Bone marrow (tissue), 2 donors: ENCODE results near the gene CHD5.
A peak's percentile ranks its signal among the peaks of the same experiment; 100 is the strongest.

Experiments
- DNase-seq, 2 donors: peaks; one replicate each; lab custom pipeline; 2025; lab: John Stamatoyannopoulos, UW

Gene CHD5

DNA sequence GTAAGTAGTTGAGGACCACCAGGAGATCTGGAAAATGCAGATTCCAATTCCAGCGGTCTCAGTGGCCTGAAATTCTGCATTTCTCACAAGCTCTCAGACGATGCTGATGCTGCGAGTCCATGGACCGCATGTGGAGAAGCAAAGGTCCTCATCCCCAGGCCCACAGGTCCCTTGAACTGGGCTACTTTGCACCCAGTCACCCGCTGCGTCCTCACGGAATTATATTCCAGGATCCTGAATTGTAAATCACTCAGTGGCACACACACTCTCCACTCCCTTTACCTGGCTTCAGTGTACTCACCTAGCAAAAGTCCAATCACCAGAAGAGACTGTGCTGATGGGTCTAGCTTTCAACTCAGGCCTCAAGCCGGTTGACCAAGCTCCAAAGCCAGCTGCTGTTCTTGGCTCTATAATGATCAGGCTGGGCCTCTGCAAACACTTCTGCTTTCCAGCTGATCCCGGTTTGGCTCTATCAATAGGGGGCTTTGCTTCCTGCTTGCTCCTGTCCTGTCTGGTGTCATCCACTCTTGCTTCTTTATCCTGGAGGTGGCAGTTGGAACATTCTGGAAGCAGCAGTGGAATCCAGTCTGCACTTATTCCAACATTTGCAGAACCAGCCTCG is 20.2 kb upstream of the CHD5 start:
- DNase-seq: no peak

DNA sequence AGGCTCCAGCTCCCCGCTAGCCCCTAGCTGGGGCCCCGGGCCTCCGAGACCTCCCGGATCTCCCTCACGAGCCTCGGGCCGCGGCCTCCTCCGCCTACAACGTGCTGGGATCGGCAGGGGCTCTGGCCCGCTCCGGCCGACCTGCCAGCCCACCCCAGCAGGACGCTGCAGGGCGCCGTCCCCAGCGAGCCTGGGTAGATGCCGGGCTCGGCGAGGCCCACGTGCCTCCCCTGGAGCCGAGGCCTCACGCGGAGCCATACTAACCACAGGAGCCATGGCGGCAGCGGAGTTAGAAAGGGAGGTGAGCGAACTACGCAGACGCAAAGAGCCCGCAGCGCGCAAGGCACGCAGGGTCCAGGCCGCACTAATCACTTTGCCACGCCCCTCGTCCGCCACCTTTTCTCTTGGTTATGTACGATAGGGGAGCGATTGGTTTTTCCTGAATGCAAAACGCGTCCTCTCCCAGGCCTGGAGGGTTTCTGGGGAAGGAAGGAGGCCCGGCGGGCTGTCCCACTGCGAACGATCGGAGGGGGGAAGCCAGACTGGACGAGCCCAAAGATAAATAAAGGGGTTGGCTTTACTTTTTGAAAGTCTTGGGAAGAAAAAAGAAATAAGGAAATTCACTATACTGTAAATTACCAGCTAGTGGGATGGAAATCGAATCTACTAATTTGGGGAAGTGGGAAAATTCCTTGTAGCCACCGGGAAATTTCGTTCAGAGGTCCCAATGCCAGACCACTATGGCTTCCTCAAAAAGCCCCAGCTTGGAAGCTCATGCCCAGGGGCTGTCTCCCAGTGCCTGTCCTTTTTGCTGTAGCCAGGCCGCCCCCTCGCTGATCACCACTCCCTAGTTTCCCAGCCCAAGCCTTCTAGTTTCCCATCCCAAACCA is 19.4 kb upstream of the CHD5 start, which contains the start of gene RPL22:
TSS of gene RPL22 (minus strand) at position 298 of the 890 bp plus-strand sequence. CDS start at position 276, 22 bp downstream.
- DNase-seq: peak; percentile 86 to 99

DNA sequence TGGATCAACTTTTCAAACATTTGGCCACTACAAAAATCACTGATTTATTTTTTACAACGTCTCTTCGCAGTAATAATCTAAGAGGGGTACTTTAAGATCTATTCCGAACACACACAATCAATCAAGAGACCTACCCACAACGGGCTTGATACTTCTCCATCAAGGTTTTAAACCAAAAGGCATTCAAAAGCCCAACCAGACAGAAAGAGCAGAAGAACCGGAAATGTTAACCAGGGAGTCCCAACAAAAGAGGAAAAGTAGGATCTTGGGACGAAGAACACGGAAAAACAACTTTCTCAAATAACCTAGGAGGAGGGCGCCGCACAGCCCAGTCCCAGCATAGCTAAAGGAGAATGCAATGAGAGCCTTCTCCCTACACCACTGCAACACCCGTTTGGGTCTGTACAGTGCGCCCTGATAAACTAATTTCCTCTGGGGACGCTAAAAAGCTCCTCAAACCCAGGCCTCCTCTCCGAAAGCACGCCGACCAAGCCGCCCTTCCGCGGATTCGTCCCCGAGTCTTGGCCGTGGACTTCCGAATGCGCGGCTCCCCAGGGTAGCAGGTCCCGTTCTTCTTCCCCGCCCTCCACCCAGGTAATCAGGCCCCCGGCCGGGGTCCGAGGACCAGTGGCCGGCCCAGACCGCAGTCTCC is 18.7 kb upstream of the CHD5 start:
- no peak for DNase-seq

DNA sequence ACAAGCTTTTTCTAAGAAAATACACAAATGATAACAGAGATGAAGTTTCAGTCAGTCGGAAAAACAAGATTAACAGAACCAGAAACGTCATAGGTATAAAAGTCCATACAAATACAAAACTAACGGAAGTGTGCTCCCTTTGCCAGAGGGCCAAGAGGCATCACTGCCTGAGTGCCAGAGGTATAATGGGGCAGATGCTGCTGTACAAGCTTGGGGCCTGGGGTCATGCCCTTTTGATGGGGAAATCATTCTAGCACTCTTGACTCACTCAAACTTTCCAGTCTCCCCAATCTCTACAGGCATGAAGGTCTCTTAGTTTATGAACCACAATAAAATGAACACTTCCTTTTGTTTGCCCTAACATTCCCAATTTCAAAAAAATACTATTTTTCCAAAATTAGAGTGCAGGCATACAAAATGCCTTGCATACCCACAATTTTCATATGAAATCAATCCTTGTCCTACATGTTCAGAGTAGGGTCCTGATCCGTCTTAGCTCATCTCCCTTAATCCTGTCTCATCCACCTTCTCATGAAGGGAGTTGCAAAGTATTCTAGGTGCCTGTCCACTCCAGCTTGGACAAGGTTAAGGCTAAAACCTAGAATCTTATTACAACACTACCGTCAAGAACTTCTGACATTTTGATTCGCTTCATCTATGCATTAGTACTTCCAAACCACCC is 17.8 kb upstream of the CHD5 start:
- DNase-seq: no peak

DNA sequence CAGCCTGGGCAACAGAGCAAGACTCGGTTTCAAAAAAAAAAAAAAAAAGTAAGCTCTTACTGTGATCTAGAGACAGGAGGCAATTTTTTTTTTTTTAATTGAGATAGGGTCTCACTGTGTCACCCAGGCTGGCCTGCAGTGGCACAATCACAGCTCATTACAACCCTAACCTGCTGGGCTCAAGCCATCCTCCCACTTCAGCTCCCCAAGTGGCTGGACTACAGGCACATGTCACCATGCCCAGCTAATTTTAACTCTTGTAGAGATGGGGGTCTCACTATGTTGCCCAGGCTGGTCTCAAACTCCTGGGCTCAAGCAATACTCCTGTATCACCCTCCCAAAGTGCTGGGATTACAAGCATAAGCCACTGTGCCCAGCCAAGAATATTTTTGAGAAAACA is 11.8 kb upstream of the CHD5 start:
- DNase-seq: no peak

DNA sequence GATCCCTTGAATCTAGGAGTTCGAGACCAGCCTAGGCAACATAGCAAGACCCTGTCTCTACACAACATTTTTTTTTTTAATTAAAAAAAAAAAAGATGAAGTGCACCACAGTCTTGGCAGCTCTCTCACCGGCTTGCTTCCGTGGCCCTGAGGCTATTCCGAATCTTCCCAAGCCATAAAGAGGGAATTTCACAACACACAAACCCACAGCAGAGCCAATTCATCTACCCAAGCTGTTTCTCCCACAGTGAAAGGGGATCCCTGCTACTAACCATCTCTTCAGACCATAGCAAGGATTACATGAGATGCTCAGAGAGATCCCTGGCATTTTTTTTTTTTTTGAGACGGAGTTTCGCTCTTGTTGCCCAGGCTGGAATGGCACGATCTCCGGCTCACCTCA is 8.3 kb upstream of the CHD5 start:
- DNase-seq: no peak

DNA sequence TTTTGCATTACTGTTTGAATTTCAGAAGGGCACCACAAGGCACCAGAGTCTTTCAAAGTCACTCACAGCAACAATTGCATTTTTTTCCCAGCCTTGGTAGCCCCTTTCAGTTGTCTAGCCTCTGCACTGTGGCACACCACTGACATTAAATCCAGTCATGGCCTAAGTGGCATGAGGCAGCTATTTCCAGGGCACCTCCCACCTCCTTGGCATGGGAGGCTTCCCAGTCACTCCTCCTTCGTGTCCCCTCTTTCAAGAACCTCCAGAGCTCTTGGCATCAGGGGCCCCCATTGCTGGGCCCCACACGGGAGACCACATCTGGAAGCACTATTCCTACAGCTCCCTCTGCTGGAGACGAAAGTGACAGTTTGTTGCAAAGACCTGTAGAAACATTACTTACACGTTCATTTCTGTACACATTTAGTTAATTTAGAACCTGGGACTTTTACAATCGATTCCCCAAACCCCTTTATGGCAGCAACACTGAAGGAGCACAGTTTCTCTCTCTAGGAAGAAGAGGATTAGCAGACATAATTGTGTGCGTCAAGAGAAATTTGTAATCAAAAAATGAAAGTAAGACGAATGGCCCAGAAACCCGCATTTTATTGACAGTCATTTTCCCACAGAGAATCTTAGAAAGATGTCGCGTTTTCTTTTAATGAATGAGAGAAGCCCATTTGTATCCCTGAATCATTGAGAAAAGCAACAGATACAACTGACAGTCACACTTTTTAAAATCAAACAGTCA is 5.7 kb upstream of the CHD5 start:
- no peak for DNase-seq

DNA sequence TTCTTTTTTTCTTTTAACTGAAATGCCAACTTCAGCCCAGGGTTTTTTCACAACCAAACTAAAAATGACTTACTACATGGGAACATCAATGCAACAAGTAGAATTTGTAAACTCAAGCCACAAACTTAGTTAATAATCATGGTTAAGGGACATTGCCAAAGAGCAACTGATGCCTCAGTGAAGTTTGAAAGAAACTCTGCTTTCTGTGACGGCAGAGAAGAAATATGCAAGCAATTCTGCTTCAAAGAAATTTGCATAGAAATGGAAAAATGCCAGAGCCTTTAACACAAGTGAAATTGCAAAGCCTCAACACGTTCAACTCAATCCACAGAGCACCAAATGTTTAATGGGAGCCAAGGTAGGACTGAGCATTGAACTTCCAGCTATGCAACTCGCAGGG is 5.0 kb upstream of the CHD5 start:
- no peak for DNase-seq

DNA sequence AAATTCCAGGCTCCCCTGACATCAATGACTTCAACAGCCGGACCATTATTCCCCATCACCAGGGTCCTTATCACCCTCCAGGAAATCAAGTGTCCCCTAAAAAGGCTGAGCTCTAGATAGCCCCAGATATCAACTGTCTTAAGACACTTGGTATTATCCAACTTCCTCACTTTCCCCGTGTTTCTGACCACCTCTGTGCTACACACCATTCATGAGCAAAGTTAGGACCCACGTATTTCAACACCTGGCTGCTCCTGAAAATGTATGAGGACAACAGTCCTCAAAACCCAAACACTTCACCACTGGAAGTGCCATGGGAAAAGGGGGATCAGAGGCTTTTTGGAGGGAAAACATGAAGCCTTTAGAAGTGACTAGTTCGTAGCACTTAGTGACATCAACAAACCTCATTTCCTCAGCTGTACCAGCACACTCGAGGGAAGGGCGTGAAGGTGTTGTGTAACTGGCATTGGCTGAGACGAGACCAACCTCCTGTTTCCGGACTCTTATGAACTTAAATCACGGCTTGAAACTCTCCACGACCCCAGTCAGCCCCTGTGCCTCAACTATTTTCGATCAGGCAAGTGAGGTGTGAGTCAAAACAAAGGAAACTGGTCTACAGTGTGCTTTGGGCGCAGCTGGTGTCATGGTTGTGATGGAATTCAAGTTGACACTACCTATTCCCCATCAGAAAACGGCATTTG is 4.1 kb upstream of the CHD5 start:
- no peak for DNase-seq

DNA sequence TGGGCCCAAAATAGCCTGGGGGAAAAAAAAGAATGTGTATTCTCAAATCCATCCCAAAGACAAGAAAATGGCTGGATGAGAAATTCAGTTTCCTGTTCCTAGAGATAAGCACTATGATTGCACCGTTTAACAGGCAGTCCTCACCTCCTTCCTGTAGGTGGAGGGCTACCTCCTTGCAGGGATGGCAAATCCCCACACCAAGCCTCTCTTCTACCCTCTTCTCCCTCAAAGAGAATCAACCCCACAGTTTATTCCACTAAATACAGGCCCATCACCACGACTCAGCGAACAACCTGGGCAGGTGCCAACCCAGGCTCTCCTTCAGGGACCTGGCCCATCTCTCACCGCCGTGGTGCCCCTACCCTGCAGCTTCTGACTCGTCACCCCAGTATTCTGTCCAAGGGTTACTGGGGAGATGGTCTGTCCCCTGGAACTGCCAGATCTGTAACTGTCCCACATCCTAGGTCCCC is 3.4 kb upstream of the CHD5 start:
- DNase-seq: no peak

DNA sequence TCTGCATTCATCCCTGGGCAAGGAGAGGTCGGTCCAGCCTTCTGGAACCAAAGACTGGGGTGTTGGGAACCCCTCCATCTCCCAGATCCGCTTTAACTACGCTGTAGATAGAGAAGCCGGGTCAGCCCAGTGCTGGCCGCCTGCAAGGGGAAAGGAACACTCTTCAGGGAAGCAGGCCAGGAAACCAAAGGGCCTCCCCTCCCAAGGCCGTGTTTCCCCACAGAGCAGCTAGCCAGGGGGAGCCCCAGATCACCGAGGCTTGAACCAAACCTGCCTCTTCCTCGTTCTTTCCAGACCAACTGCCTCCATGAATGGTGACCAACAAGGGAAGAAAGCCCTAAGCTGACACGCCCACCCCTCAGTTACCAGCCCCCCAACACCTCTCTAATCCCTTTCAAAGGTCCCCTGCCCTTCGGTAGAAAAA is 1.2 kb upstream of the CHD5 start:
- DNase-seq: no peak

DNA sequence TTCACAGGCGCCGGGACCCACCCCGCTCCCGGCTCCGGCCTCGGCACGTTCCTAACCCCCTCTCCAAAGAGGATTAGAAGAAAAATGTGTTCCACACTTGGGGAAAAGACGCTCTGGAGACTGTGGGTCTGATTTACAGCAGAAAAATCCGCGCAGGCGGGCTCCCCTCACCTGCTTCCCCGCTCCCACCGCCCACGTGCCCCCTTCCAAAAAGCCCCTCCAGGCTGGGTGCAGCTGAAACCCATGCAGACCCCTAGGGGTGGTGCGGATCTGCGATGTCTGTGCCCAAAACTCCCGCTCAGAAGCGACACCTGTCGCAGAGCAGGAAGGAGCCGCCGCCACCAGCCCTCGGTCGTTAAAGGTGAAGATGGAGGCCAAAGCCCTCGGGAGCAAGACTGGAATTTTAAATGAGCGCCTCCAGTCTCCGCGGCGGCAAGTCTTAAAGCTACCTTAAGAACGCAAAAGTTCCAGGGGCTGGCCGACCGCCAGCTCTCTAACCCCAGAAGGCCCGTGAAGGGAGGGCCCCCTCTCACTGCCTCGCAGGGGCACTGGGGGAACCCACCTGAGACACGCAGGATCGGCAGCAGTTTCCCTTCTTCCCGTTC is 688 bp upstream of the CHD5 start:
- no peak for DNase-seq

DNA sequence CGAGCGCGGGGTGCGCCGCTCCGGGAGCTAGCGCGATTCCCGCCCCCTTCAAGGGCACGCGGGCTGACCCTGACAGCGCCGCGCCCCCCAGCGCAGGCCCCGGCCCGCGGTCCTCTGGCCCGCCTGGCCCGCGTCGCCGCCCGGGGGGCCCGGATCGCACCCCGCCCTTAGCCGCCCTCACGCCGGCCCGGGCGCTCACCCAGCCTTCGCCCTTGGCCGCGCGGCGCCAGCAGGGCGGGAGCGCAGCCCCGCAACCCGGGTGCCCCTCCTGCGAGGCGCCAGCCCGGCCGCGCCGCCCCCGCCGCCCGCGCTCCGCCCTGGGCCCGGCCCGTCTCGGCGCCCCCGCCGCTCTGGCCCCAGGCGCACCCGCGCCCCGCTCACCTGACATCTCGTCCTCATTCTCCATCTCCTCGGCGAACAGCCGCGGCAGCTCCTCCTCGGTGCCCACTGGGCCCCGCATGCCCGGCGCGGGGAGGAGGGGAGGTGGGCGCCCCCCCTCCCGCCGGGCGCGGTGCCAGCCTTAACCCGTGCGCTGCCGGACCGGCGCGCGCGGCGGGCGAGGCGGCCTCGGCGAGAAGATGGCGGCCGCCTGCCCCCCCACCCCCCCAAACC is 451 bp downstream of the CHD5 start:
- DNase-seq: no peak

DNA sequence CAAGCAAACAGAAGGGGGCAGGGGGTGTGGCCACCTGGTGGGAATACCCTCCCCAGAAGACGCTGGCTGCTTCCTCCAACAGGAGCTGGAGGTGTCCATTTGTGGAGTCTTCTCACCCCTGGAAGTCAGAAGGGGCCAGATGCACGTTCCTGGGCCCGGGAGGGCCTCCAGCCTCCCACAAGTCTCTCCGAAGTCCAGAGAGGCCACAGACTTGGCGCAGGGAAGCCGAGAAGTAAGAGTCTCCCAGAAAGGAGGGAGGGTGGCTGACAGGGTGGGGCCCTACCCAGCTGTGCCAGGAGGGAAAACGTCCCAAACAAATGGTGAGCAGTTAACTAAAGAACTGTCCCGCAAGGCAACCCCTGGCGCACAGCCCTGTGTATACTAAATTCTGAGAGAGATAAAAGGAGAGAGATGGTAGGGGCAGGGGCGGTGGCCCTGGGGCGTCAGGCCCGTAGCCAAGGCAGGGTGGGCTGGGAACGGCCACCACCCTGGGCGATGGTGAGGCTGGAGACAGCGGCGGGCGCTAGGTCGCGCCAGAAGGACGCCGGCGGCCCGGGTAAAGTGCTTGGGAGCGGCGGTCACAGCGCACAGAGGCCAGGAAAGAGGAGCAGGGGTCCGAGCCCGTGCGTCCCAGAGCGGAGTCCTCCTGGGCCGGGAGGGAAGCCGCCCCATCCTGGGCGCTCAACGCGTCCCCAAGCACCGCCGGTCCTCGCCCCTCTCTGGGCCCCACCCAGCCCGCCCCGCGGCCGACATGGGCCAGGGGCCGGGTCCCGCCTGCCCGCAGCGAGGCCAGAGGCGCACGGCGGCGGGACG is 1.2 kb downstream of the CHD5 start:
- DNase-seq: no peak

DNA sequence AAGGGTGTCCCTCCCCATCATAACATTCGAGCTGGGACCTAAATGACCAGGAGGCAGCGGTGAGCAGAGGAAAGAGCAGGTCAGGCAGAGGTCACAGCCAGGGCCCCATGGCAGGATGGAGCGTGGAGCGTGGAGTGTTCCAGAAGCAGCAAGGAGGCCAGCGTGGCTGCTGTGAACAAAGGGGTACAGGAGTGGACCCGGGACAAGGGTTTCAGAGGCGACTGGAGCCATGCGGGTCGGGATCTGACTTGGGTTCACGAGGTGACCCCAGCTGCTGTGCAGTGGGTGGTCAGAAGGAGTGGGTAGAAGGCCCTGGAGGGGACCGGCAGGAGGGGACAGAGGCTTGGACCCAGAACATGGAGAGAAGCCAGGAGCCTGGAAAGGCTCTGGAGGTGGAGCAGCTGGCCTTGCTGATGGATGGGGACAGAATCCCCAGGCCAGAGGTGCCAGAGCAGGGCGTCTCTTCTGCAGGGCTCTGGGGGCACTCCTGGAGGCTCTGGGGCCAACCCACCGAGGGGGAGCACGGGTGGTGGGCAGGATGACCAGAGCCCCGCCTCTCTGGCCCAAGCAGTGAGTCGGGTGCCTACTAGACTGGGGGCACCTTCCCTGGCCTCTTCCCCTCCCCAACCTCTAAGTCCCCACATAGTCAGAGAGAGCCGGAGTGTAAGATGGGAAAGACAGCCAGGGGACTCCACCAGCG is 2.3 kb downstream of the CHD5 start:
- DNase-seq: no peak

DNA sequence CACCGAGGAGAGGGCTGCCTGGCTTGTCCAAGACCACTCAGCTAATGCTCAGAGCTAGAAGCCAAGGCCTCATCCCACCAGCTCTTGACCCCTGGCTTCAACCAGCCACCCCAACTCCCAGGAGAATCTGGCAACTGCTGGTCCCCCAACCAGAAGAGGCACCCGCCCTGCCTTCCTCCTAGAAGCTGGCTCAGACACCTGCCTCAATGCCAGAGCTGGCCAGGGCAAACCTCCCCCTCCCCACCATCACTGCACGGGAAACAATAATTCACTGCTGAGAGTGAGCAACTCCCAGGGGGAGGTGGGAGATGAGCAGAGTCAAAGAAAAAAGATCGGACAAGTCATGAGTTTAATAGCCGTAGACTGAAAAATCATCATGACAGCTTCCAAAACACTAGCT is 3.3 kb downstream of the CHD5 start:
- DNase-seq: no peak

DNA sequence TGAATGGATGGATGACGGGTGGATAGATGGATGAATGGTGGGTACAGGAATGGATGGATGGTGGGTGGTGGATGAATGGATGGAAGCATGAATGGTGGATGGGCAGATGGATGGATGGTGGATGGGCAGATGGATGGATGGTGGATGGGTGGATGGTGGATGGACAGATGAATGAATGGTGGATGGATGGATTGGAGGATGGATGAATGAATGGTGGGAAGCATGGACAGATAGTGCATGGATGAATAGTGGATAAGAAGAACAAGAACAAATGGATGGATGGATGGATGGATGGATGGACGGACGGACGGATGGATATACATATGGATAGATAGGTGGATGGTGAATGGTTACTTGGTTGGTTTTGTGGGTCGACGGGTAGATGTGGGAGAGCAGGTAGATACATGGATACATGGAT is 4.7 kb downstream of the CHD5 start:
- DNase-seq: no peak

DNA sequence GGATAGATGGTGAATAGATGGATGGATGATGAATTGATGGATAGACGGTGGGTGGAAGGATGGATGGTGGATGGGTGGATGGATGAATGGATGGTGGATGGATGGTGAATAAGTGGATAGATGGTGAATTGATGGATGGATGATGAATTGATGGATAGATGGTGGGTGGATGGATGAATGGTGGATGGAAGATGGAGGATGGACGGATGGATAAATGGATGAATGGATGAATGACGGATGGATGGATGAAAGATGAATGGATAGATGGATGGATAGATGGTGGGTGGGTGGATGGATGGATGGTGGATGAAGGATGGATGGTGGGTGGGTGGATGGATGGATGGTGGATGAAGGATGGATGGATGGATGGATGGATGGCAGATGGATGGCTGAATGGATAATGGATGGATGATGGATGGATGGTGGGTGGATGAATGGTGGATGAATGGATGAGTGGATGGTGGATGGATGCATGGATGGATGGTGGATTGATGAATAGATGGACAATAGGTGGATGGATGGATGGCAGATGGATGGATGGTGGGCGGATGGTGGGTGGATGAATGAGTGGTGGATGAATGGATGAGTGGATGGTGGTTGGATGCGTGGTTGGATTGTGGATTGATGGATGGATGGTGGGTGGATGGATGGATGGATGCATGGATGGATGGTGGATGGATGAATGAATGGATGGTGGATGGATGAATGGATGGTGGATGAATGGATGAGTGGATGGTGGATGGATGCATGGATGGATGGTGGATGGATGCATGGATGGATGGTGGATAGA is 5.3 kb downstream of the CHD5 start:
- no peak for DNase-seq
